ENCODE results near the gene CD8A.
"Not testable (repeated sequence)": the region's sequence is repeated elsewhere in the genome, so short reads cannot be mapped to it uniquely, and the experiment has no call there.

DNA sequence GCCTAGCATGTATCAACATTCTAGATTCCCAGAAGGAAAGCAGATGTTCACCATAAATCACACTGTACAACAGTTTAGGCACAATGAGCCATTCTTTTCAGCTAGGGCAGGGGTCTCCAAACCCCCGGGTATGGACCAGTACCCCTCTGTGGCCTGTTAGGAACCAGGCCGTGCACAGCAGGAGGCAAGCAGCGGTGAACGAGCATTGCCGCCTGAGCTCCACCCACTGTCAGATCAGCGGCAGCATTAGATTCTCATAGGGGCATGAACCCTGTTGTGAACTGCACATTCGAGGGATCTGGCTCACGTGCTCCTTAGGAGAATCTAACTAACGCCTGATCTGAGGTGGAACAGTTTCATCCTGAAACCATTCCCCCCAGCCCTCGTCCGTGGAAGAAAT is 50.8 kb downstream of the CD8A start:
- not testable (repeated sequence) for TF ChIP-seq TARDBP (IDR thresholded peaks at IDR 0.05); FOXK2 (IDR thresholded peaks at IDR 0.05); SP1 (IDR thresholded peaks at IDR 0.05); BHLHE40 (IDR thresholded peaks at IDR 0.05; ENCODE audit: borderline replicate concordance); FOXA1 (IDR thresholded peaks at IDR 0.05); ELF4 (IDR thresholded peaks at IDR 0.05); ZNF384 (IDR thresholded peaks at IDR 0.05); NFRKB (IDR thresholded peaks at IDR 0.05); SUZ12 (IDR thresholded peaks at IDR 0.05); FOXM1 (IDR thresholded peaks at IDR 0.05; ENCODE audit: borderline replicate concordance); CTBP1 (IDR thresholded peaks at IDR 0.05; ENCODE audit: borderline replicate concordance); ARNT (IDR thresholded peaks at IDR 0.05)
- TF ChIP-seq, protein P1, sequence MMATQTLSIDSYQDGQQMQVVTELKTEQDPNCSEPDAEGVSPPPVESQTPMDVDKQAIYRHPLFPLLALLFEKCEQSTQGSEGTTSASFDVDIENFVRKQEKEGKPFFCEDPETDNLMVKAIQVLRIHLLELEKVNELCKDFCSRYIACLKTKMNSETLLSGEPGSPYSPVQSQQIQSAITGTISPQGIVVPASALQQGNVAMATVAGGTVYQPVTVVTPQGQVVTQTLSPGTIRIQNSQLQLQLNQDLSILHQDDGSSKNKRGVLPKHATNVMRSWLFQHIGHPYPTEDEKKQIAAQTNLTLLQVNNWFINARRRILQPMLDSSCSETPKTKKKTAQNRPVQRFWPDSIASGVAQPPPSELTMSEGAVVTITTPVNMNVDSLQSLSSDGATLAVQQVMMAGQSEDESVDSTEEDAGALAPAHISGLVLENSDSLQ (IDR thresholded peaks at IDR 0.05) = not testable (repeated sequence)
